GM21825 (cell line): Measurements from ENCODE around the gene PCBP2.
"Not testable (repeated sequence)": the region's sequence is repeated elsewhere in the genome, so short reads cannot be mapped to it uniquely, and the experiment has no call there.

Source experiments
- ATAC-seq: cut with Tn5 transposase; IDR thresholded peaks from one replicate; pipeline ENCODE4 v1.9.1; 2021; ENCODE audit warnings: mild to moderate bottlenecking, moderate library complexity; ENCODE audit not compliant: unreplicated experiment

PCBP2 gene

GRCh38 chr12:53467880-53468279 lies 16.0 kb downstream of the PCBP2 start:
- no peak for ATAC-seq

- no peak for ATAC-seq
These were observed 16.4 kb downstream of the PCBP2 start for GRCh38 chr12:53468282-53468681.

GRCh38 chr12:53472056-53472582 lies 20.2 kb downstream of the PCBP2 start:
- ATAC-seq: no peak

GRCh38 chr12:53474077-53474476 lies 22.2 kb downstream of the PCBP2 start:
- no peak for ATAC-seq

GRCh38 chr12:53474819-53475218 lies 22.9 kb downstream of the PCBP2 start:
- no peak for ATAC-seq

- no peak for ATAC-seq
These were observed 24.9 kb downstream of the PCBP2 start for GRCh38 chr12:53476769-53477209.

GRCh38 chr12:53478865-53479264 lies 27.0 kb downstream of the PCBP2 start:
- ATAC-seq: no peak

- no peak for ATAC-seq
These were observed 27.4 kb downstream of the PCBP2 start for GRCh38 chr12:53479331-53479730.

- no peak for ATAC-seq
These were observed 28.9 kb downstream of the PCBP2 start for GRCh38 chr12:53480491-53481442.

GRCh38 chr12:53481458-53481857 lies 29.6 kb downstream of the PCBP2 start:
- not testable (repeated sequence) for ATAC-seq

GRCh38 chr12:53481939-53482586 lies 30.2 kb downstream of the PCBP2 start:
- no peak for ATAC-seq

GRCh38 chr12:53482626-53483168 lies 30.8 kb downstream of the PCBP2 start:
- no peak for ATAC-seq

GRCh38 chr12:53483225-53483978 lies 31.5 kb downstream of the PCBP2 start:
- ATAC-seq: no peak

GRCh38 chr12:53483979-53484377 lies 32.1 kb downstream of the PCBP2 start:
- no peak for ATAC-seq

GRCh38 chr12:53484686-53485575 lies 33.0 kb downstream of the PCBP2 start:
- ATAC-seq: no peak

- ATAC-seq: no peak
These were observed 34.2 kb downstream of the PCBP2 start for GRCh38 chr12:53485955-53486735.

- ATAC-seq: no peak
These were observed 35.0 kb downstream of the PCBP2 start for GRCh38 chr12:53486736-53487487.

- ATAC-seq: no peak
These were observed 37.5 kb downstream of the PCBP2 start for GRCh38 chr12:53489242-53489864.
